Measurements from ENCODE around the gene SSC5D.

Gene SSC5D

GRCh38 chr19:55455576-55456235 lies 32.5 kb upstream of the SSC5D start:
- no peak for DNase-seq

- DNase-seq, result no peak
These were observed 31.9 kb upstream of the SSC5D start for GRCh38 chr19:55456347-55456746.

GRCh38 chr19:55457683-55458457 lies 30.4 kb upstream of the SSC5D start:
- no peak for DNase-seq

GRCh38 chr19:55459551-55459949 lies 28.7 kb upstream of the SSC5D start:
- no peak for DNase-seq

- DNase-seq, result no peak
These were observed 28.1 kb upstream of the SSC5D start for GRCh38 chr19:55459950-55460657.

GRCh38 chr19:55460670-55461258 lies 27.5 kb upstream of the SSC5D start:
- no peak for DNase-seq

- DNase-seq, result peak; percentile 99
These were observed 26.8 kb upstream of the SSC5D start, which contains the start of gene ISOC2 for GRCh38 chr19:55461259-55461973. TSS of gene ISOC2 (minus strand) at chr19:55461642. CDS start at chr19:55456486, 5,156 bp downstream.

- DNase-seq, result no peak
These were observed 26.1 kb upstream of the SSC5D start for GRCh38 chr19:55461974-55462626.

GRCh38 chr19:55462722-55463121 lies 25.5 kb upstream of the SSC5D start:
- DNase-seq, result no peak

GRCh38 chr19:55463583-55464031 lies 24.6 kb upstream of the SSC5D start:
- DNase-seq, result no peak

- DNase-seq, result no peak
These were observed 24.1 kb upstream of the SSC5D start for GRCh38 chr19:55464039-55464661.

- no peak for DNase-seq
These were observed 23.6 kb upstream of the SSC5D start, which contains the start of gene C19orf85 for GRCh38 chr19:55464662-55465054. TSS of gene C19orf85 (minus strand) at chr19:55464751. CDS start at chr19:55464554, 197 bp downstream.

GRCh38 chr19:55465460-55466240 lies 22.6 kb upstream of the SSC5D start:
- no peak for DNase-seq

GRCh38 chr19:55466241-55466614 lies 22.0 kb upstream of the SSC5D start:
- no peak for DNase-seq

GRCh38 chr19:55467236-55468053 lies 20.8 kb upstream of the SSC5D start:
- peak; percentile 69 for DNase-seq

GRCh38 chr19:55468054-55468393 lies 20.2 kb upstream of the SSC5D start:
- DNase-seq, result no peak

- no peak for DNase-seq
These were observed 17.0 kb upstream of the SSC5D start for GRCh38 chr19:55471266-55471665.

- DNase-seq, result no peak
These were observed 15.8 kb upstream of the SSC5D start for GRCh38 chr19:55472463-55472862.

GRCh38 chr19:55473225-55474012 lies 14.8 kb upstream of the SSC5D start:
- DNase-seq, result no peak

Data from retina (tissue), 1 donor.